Natural killer cell (primary cell): ENCODE data around the gene FBXW11. TPM values are rescaled to one million over a fixed set of nuclear protein-coding genes. Genes with fewer than 3 reads are reported as not detected.

Experiments used
- ATAC-seq, 3 donors: fragments of 150-1000 bp in 2 of 3; fragments of 200-7000 bp in 1 of 3; cut with Tn5 transposase; 1 replicate in 1 of 3; 2 replicates in 2 of 3; pipeline ENCODE4 v1.10.0; 2021; ENCODE audit warnings: mild to moderate bottlenecking in 2 of 3, moderate library complexity in 2 of 3
- DNase-seq, 2 donors: peaks; one replicate each; pipeline versions ENCODE4 v3.0.0 to v3.0.0-alpha.2; 2013 to 2021; ENCODE audit warnings: mixed read lengths in 1 of 2
- H3K27ac ChIP-seq: one replicate; pipeline ENCODE4 v1.5.1; 2013; ENCODE audit warnings: mild to moderate bottlenecking, low read length
- H3K27me3 ChIP-seq: one replicate; pipeline ENCODE4 v1.6.1; 2013; ENCODE audit warnings: low read length; ENCODE audit not compliant: control insufficient read depth, insufficient read depth
- H3K36me3 ChIP-seq: one replicate; pipeline ENCODE4 v1.6.1; 2013; ENCODE audit warnings: low read length; ENCODE audit not compliant: control insufficient read depth, insufficient read depth
- H3K4me1 ChIP-seq: one replicate; pipeline ENCODE4 v1.6.1; 2013; ENCODE audit warnings: low read length; ENCODE audit not compliant: control insufficient read depth, insufficient read depth
- H3K4me3 ChIP-seq: one replicate; pipeline ENCODE4 v1.5.1; 2013; ENCODE audit warnings: low read length
- H3K9me3 ChIP-seq: one replicate; pipeline ENCODE4 v1.6.1; 2013; ENCODE audit warnings: low read length; ENCODE audit not compliant: control insufficient read depth, insufficient read depth
- H3K27ac Mint-ChIP-seq, 2 donors: one replicate each; pipeline ENCODE4 v1.8.0; 2022; ENCODE audit warnings: mild to moderate bottlenecking in 2 of 2, mixed read lengths in 2 of 2, moderate library complexity in 1 of 2
- H3K27me3 Mint-ChIP-seq, 2 donors: one replicate each; pipeline ENCODE4 v1.8.0; 2022; ENCODE audit warnings: low read depth in 2 of 2, mixed read lengths in 2 of 2
- H3K36me3 Mint-ChIP-seq: one replicate; pipeline ENCODE4 v1.8.0; 2022; ENCODE audit warnings: mixed read lengths
- H3K4me1 Mint-ChIP-seq, 2 donors: one replicate each; pipeline ENCODE4 v1.8.0; 2022; ENCODE audit warnings: mixed read lengths in 2 of 2
- H3K4me3 Mint-ChIP-seq: one replicate; pipeline ENCODE4 v1.8.0; 2022; ENCODE audit warnings: mild to moderate bottlenecking, moderate library complexity, mixed read lengths
- H3K9me3 Mint-ChIP-seq, 2 donors: one replicate each; pipeline ENCODE4 v1.8.0; 2022; ENCODE audit warnings: mixed read lengths in 2 of 2
- CTCF ChIP-seq: fragments of 200-600 bp; IDR thresholded peaks from one replicate; pipeline ENCODE4 v1.8.0; 2022; ENCODE audit warnings: antibody characterized with exemption
- WGBS: methylation state at CpG from one replicate; pipeline ENCODE4 v1.1.7; 2013; ENCODE audit warnings: missing lambda C conversion rate; ENCODE audit not compliant: insufficient coverage; 5-methylcytosine and 5-hydroxymethylcytosine counted together
- intact Hi-C: fragments of 100-400 bp; cut with micrococcal nuclease; formaldehyde crosslinking; loops from one replicate; pipeline ENCODE4 v1.14.2; 2022
- total RNA-seq, 4 donors: library from RNA; stranded (reverse); fragments of 120-200 nt in 1 of 4; gene quantifications; one replicate each; pipeline versions ENCODE4 v1.2.3 to v1.2.4, GENCODE V29; 2013 to 2022

The FBXW11 gene
- total RNA-seq, 3 donors from 2014 or later (not counting 1 experiment from before 2014, with no cell fraction given), result 26.7 to 40.3 (median 39.5) TPM

- Histone ChIP-seq H3K27me3 (no peaks in the 10 kb centered on the region), H3K4me3 (no peak overlapping the region), H3K36me3 (no peaks in the 10 kb centered on the region), H3K27ac (no peak overlapping the region), H3K4me1 (peaks cover 28% of the 10 kb centered on the region), H3K9me3 (peaks cover 3% of the 10 kb centered on the region)
- no peak overlapping the region for H3K4me3 Mint-ChIP-seq
- ATAC-seq, result no peak
- H3K27me3 Mint-ChIP-seq, result no peaks in the 10 kb centered on the region
- H3K36me3 Mint-ChIP-seq, result no peaks in the 10 kb centered on the region
- intact Hi-C loops, result no loop called here
- no peak for DNase-seq
- 93% methylated on average over 2 of the region's 2 CpGs for WGBS
- H3K27ac Mint-ChIP-seq, result peak overlapping the region in 1 of 2 donors; percentile 23
- H3K4me1 Mint-ChIP-seq, result peaks cover 59 to 61% of the 10 kb centered on the region in 2 donors
- no peak for TF ChIP-seq CTCF
- no peaks in the 10 kb centered on the region for H3K9me3 Mint-ChIP-seq
These were observed 35.6 kb downstream of the FBXW11 start for GRCh38 chr5:171970826-171971225.

DNA sequence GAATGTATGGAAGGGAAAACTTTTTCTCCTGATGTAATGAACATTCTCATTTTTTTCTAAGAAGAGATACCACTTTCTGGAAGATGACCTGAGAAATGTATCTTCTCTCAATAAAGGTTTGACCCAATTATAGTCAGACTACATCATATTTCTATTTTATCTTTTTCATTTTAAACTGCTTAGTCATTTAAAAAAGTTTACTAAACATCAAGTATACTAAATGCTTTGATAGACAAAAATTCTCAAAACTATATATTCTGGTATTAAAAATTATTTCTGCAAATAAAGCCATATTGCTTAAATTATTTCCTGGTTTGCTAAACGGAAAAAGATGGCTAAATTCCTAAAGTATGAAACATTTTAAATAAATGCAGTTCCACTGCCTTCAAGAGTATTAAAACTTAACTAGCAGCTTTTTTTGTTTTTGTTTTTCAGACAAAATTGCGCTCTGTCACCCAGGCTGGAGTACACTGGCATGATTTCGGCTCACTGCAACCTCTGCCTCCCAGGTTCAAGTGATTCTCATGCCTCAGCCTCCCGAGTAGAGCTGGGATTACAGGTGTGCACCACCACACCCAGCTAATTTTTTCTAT, 37.1 kb downstream of the FBXW11 start:
- intact Hi-C loops, result no loop called here
- ATAC-seq, result no peak
- TF ChIP-seq CTCF, result no peak

DNA sequence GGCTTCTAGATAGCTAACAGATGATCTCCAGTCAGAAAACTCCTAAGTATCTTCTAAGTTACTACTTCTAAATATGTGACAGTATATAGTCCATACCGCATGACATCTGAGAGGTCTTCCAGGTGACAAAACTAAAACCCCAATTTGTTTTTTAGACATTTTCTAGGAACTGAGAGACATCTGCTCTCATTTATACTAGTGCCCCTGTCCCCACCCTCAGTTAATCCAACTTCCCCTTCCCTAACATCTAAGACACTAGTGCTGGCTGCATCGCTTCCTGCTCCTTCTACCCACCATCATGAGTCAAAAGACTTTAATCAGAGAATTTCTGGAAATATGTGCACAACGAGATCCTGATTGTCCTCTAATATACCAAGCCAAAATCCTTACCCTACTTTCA, 37.9 kb downstream of the FBXW11 start:
- no peak for TF ChIP-seq CTCF
- Histone ChIP-seq H3K4me1 (peaks cover 20% of the 10 kb centered on the region), H3K4me3 (no peak overlapping the region), H3K9me3 (peaks cover 3% of the 10 kb centered on the region), H3K36me3 (no peaks in the 10 kb centered on the region), H3K27ac (no peak overlapping the region), H3K27me3 (no peaks in the 10 kb centered on the region)
- H3K9me3 Mint-ChIP-seq, result no peaks in the 10 kb centered on the region
- intact Hi-C loops, result no loop called here
- H3K27ac Mint-ChIP-seq, result no peak overlapping the region
- no peaks in the 10 kb centered on the region for H3K36me3 Mint-ChIP-seq
- H3K4me3 Mint-ChIP-seq, result no peak overlapping the region
- no peaks in the 10 kb centered on the region for H3K27me3 Mint-ChIP-seq
- WGBS, result 58% methylated on average over 3 of the region's 3 CpGs
- ATAC-seq (no peak), DNase-seq (no peak)
- peaks cover 61 to 63% of the 10 kb centered on the region in 2 donors for H3K4me1 Mint-ChIP-seq

More for the DNA sequence above, 37.1 kb downstream of the FBXW11 start:
- Mint-ChIP-seq H3K36me3 (no peaks in the 10 kb centered on the region), H3K4me1 (peaks cover 53 to 57% of the 10 kb centered on the region in 2 donors), H3K27me3 (no peaks in the 10 kb centered on the region), H3K4me3 (no peak overlapping the region), H3K9me3 (no peaks in the 10 kb centered on the region), H3K27ac (no peak overlapping the region)
- peaks cover 3% of the 10 kb centered on the region for H3K9me3 ChIP-seq
- 98% methylated on average over 4 of the region's 4 CpGs for WGBS
- H3K27me3 ChIP-seq, result no peaks in the 10 kb centered on the region
- no peak overlapping the region for H3K4me3 ChIP-seq
- DNase-seq, result no peak
- H3K4me1 ChIP-seq, result peaks cover 21% of the 10 kb centered on the region
- H3K27ac ChIP-seq, result no peak overlapping the region
- no peaks in the 10 kb centered on the region for H3K36me3 ChIP-seq

GRCh38 chr5:171966964-171967363, 39.5 kb downstream of the FBXW11 start:
- Histone ChIP-seq H3K9me3 (peaks cover 3% of the 10 kb centered on the region), H3K27me3 (no peaks in the 10 kb centered on the region), H3K36me3 (no peaks in the 10 kb centered on the region), H3K4me1 (peaks cover 20% of the 10 kb centered on the region), H3K27ac (no peak overlapping the region), H3K4me3 (no peak overlapping the region)
- Mint-ChIP-seq H3K36me3 (no peaks in the 10 kb centered on the region), H3K4me1 (peaks cover 66 to 71% of the 10 kb centered on the region in 2 donors), H3K9me3 (no peaks in the 10 kb centered on the region), H3K27me3 (no peaks in the 10 kb centered on the region), H3K27ac (peak overlapping the region in 1 of 2 donors; percentile 80), H3K4me3 (no peak overlapping the region)
- TF ChIP-seq CTCF, result no peak
- ATAC-seq (no peak), DNase-seq (no peak)
- intact Hi-C loops, result no loop called here
- 78% methylated on average over 2 of the region's 2 CpGs for WGBS
